Urinary bladder (tissue), 4 donors: ENCODE measurements around the gene TCEA2. TPM values are rescaled to one million over a fixed set of nuclear protein-coding genes. Genes with fewer than 3 reads are reported as not detected.
A peak's percentile ranks its signal among the peaks of the same experiment; 100 is the strongest.

ENCODE experiments used
- DNase-seq: peaks from one replicate; pipeline ENCODE4 v3.0.0-alpha.2; 2015; ENCODE audit errors: extremely low spot score
- H3K27ac ChIP-seq: one replicate; pipeline ENCODE4 v1.5.1; 2013; ENCODE audit warnings: low read depth, mild to moderate bottlenecking, moderate library complexity
- H3K36me3 ChIP-seq: one replicate; pipeline ENCODE4 v1.6.1; 2013; ENCODE audit warnings: mild to moderate bottlenecking, moderate library complexity; ENCODE audit not compliant: insufficient read depth
- H3K4me1 ChIP-seq: one replicate; pipeline ENCODE4 v1.6.1; 2013; ENCODE audit warnings: mild to moderate bottlenecking, moderate library complexity; ENCODE audit not compliant: insufficient read depth
- H3K4me3 ChIP-seq: one replicate; pipeline ENCODE4 v1.5.1; 2013; ENCODE audit warnings: low read depth, low read length
- WGBS: extraction: QIAGEN DNeasy Blood & Tissue Kit; methylation state at CpG from one replicate; pipeline ENCODE4 v1.1.7; 2013; 5-methylcytosine and 5-hydroxymethylcytosine counted together
- polyA plus RNA-seq: library from polyadenylated mRNA; stranded (reverse); fragments of 200-250 nt; gene quantifications from one replicate; pipeline ENCODE4 v1.2.3, GENCODE V29; 2013
- total RNA-seq: library from RNA; depleted of rRNA; stranded (reverse); fragments of >200 nt; gene quantifications from one replicate; pipeline ENCODE4 v1.2.3, GENCODE V29; 2014
- donor health status: healthy with polysubstance abuse.
- donor health status: healthy.

Gene TCEA2
- total and polyA plus RNA-seq, 2 donors: 18.2 to 69.0 TPM

- Histone ChIP-seq H3K36me3 (no peaks in the 10 kb centered on the region), H3K4me3 (no peak overlapping the region), H3K4me1 (no peaks in the 10 kb centered on the region), H3K27ac (no peak overlapping the region)
- 64% methylated on average over 4 of the region's 4 CpGs for WGBS
- no peak for DNase-seq
These were observed 37.5 kb downstream of the TCEA2 start for GRCh38 chr20:64100566-64100888.

GRCh38 chr20:64100946-64101688 lies 38.1 kb downstream of the TCEA2 start:
- H3K27ac ChIP-seq: no peak overlapping the region
- H3K4me1 ChIP-seq: no peaks in the 10 kb centered on the region
- 83% methylated on average over 9 of the region's 9 CpGs for WGBS
- DNase-seq: no peak
- no peak overlapping the region for H3K4me3 ChIP-seq
- no peaks in the 10 kb centered on the region for H3K36me3 ChIP-seq

GRCh38 chr20:64101731-64102621 lies 39.0 kb downstream of the TCEA2 start:
- Histone ChIP-seq H3K36me3 (no peaks in the 10 kb centered on the region), H3K27ac (no peak overlapping the region), H3K4me1 (no peaks in the 10 kb centered on the region), H3K4me3 (peak overlapping the region; percentile 13)
- no peak for DNase-seq
- WGBS: 6% methylated on average over 64 of the region's 64 CpGs

- no peaks in the 10 kb centered on the region for H3K36me3 ChIP-seq
- no peak for DNase-seq
- WGBS: 21% methylated on average over 30 of the region's 30 CpGs
- no peaks in the 10 kb centered on the region for H3K4me1 ChIP-seq
- H3K4me3 ChIP-seq: no peak overlapping the region
- H3K27ac ChIP-seq: no peak overlapping the region
These were observed 39.8 kb downstream of the TCEA2 start for GRCh38 chr20:64102647-64103354.

GRCh38 chr20:64103871-64104666 lies 41.1 kb downstream of the TCEA2 start:
- Histone ChIP-seq H3K27ac (no peak overlapping the region), H3K4me3 (no peak overlapping the region), H3K4me1 (no peaks in the 10 kb centered on the region), H3K36me3 (no peaks in the 10 kb centered on the region)
- 63% methylated on average over 20 of the region's 20 CpGs for WGBS
- no peak for DNase-seq

- Histone ChIP-seq H3K4me1 (no peaks in the 10 kb centered on the region), H3K27ac (no peak overlapping the region), H3K36me3 (no peaks in the 10 kb centered on the region), H3K4me3 (no peak overlapping the region)
- no peak for DNase-seq
- 84% methylated on average over 25 of the region's 25 CpGs for WGBS
These were observed 41.9 kb downstream of the TCEA2 start for GRCh38 chr20:64104667-64105451.

- no peak for DNase-seq
- Histone ChIP-seq H3K36me3 (no peaks in the 10 kb centered on the region), H3K4me1 (no peaks in the 10 kb centered on the region), H3K27ac (no peak overlapping the region), H3K4me3 (no peak overlapping the region)
- 92% methylated on average over 39 of the region's 39 CpGs for WGBS
These were observed 42.9 kb downstream of the TCEA2 start for GRCh38 chr20:64105846-64106434.

GRCh38 chr20:64106435-64106961 lies 43.5 kb downstream of the TCEA2 start:
- Histone ChIP-seq H3K27ac (no peak overlapping the region), H3K36me3 (no peaks in the 10 kb centered on the region), H3K4me1 (no peaks in the 10 kb centered on the region), H3K4me3 (no peak overlapping the region)
- DNase-seq: no peak
- 89% methylated on average over 28 of the region's 28 CpGs for WGBS

GRCh38 chr20:64106981-64107735 lies 44.2 kb downstream of the TCEA2 start, which contains the start of gene NPBWR2:
NPBWR2 (minus strand) TSS chr20:64107565; CDS start chr20:64106831, 734 bp downstream.
- H3K27ac ChIP-seq: no peak within 1 kb of the TSS
- H3K4me1 ChIP-seq: no peaks in the 10 kb centered on the region
- 54% methylated on average over 22 of the region's 22 CpGs for WGBS
- no peaks in the 10 kb centered on the region for H3K36me3 ChIP-seq
- H3K4me3 ChIP-seq: no peak within 1 kb of the TSS
- no peak for DNase-seq

- H3K36me3 ChIP-seq: no peaks in the 10 kb centered on the region
- H3K4me3 ChIP-seq: no peak overlapping the region
- H3K27ac ChIP-seq: no peak overlapping the region
- no peak for DNase-seq
- WGBS: 61% methylated on average over 19 of the region's 19 CpGs
- H3K4me1 ChIP-seq: no peaks in the 10 kb centered on the region
These were observed 44.9 kb downstream of the TCEA2 start for GRCh38 chr20:64107736-64108457.
